Esophagus squamous epithelium (tissue), 4 donors: ENCODE data around the gene CYP2F1.
"Not testable (repeated sequence)": the region's sequence is repeated elsewhere in the genome, so short reads cannot be mapped to it uniquely, and the experiment has no call there.

Experiments used
- CTCF ChIP-seq, 6 experiments: fragments of 450-650 bp in 4 of 6; fragments of 200-600 bp in 2 of 6; sonication (generic) in 2 of 6; IDR thresholded peaks; one replicate each; pipeline ENCODE4 v1.5.1; 2016 to 2019; ENCODE audit warnings: antibody characterized with exemption in 6 of 6, mild to moderate bottlenecking in 4 of 6, moderate library complexity in 4 of 6
- POLR2A ChIP-seq, 4 donors: fragments of 450-650 bp; IDR thresholded peaks; one replicate each; pipeline ENCODE4 v1.6.1; 2017; ENCODE audit warnings: antibody characterized with exemption in 4 of 4, mild to moderate bottlenecking in 4 of 4, moderate library complexity in 3 of 4

DNA sequence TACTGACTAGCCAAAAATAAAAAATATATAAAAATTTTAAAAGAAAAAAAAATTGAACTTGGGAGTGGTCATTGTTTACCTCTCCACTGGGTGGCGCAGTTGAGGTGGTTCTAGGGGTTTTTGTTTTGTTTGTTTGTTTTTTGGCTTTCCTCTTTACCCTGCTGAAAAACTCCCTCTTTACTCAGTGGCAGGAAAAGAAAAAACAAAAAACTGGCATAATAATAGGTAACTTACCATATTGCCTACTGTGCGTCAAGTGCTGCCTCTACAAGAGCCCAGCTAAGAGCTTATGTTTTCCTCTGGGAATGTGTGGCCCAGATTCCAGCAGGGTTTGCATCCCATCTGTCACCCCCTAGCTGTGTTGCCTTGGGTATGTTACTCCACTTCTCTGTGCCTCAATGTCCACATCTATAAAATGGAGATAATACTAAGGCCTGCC lies 12.6 kb downstream of the CYP2F1 start:
- peak in 5 of 6 experiments; percentile 33 to 78 (median 54) for TF ChIP-seq CTCF (IDR thresholded peaks at IDR 0.05)
- not testable (repeated sequence) for TF ChIP-seq POLR2A (IDR thresholded peaks at IDR 0.05)
